Activated CD4-positive, alpha-beta T cell treated with anti-CD3 and anti-CD28 coated beads for 36 hours (primary cell): ENCODE data around the gene ARL5A. TPM values are rescaled to one million over a fixed set of nuclear protein-coding genes. Genes with fewer than 3 reads are reported as not detected.

Source experiments
- ATAC-seq: fragments of 200-7000 bp; cut with Tn5 transposase; one replicate; pipeline ENCODE4 v1.10.0; 2021; ENCODE audit warnings: mild to moderate bottlenecking, moderate library complexity
- CTCF ChIA-PET: fragments of 350-600 bp; sonication (Branson Sonifier 250); formaldehyde crosslinking; loops from one replicate; lab custom pipeline; 2021; ENCODE audit warnings: antibody characterized with exemption; lab: Charles Lee
- POLR2A ChIA-PET: fragments of 350-600 bp; sonication (Branson Sonifier 250); formaldehyde crosslinking; loops from one replicate; lab custom pipeline; 2021; ENCODE audit warnings: antibody characterized with exemption, inconsistent platforms; lab: Charles Lee
- DNase-seq: peaks from one replicate; pipeline ENCODE4 v3.0.0-alpha.2; 2020
- H3K27ac Mint-ChIP-seq: one replicate; pipeline ENCODE4 v1.8.0; 2021; ENCODE audit warnings: mixed read lengths
- H3K27me3 Mint-ChIP-seq: one replicate; pipeline ENCODE4 v1.8.0; 2021; ENCODE audit warnings: mixed read lengths
- H3K36me3 Mint-ChIP-seq: one replicate; pipeline ENCODE4 v1.8.0; 2021; ENCODE audit warnings: low read depth, mixed read lengths
- H3K4me1 Mint-ChIP-seq: one replicate; pipeline ENCODE4 v1.8.0; 2021; ENCODE audit warnings: mixed read lengths
- H3K4me3 Mint-ChIP-seq: one replicate; pipeline ENCODE4 v1.8.0; 2021; ENCODE audit warnings: mild to moderate bottlenecking, moderate library complexity, mixed read lengths
- H3K9me3 Mint-ChIP-seq: one replicate; pipeline ENCODE4 v1.8.0; 2021; ENCODE audit warnings: low read depth, mixed read lengths
- intact Hi-C, 2 experiments: fragments of 100-400 bp; cut with DNase I in 1 of 2; cut with micrococcal nuclease in 1 of 2; formaldehyde crosslinking; loops; one replicate each; pipeline versions ENCODE4 v1.14.2 to v1.15.1; 2022 to 2024; cut with DNase I, micrococcal nuclease
- total RNA-seq, 2 experiments: library from RNA; stranded (reverse); gene quantifications; one replicate each; pipeline ENCODE4 v1.2.3, GENCODE V29; 2021

ARL5A gene
- total RNA-seq, 2 experiments from 2014 or later = 60.8 to 64.9 TPM

DNA sequence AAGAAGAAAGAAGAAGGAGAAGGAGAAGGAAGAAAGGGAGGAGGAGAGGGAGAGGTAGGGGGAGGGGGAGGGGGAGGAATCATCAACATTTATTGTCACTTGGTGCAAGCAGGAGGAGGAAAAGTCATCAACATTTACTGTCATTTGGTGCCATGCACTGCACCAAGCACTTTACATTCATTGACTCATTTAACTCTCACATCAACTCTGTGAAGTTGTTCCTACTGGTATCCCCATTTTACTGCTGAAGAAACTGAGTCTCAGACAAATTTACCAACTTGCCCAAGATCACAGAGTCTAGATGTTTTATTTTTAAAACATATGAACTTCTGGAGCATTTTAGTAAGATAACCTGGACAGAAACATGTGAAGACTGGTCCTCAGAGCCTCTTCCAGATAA is 47.3 kb downstream of the ARL5A start:
- Mint-ChIP-seq H3K36me3 (peaks cover 59% of the 10 kb centered on the region), H3K9me3 (no peaks in the 10 kb centered on the region), H3K4me1 (no peaks in the 10 kb centered on the region), H3K27ac (no peak overlapping the region), H3K4me3 (no peak overlapping the region), H3K27me3 (no peaks in the 10 kb centered on the region)
- intact Hi-C loops = no loop called here
- ATAC-seq (no peak), DNase-seq (no peak)
- POLR2A ChIA-PET = no interaction called here
- CTCF ChIA-PET = no interaction called here

DNA sequence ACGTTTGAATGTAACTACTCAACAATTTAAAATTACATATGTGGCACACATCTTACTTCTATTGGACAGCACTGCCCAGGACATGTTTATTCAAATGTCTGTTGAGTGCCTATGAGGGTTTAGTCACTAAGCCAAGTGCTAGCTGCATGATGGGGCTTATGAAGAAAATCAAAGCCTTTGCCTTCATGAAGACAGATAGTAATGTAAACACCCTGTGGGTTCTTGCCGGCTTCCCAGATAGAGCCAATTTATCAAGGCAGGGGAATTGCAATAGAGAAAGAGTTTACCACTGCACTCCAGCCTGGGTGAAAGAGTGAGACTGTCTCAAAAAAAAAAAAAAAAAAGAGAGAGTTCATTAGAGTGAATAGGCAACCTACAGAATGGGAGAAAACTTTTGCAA is 50.3 kb downstream of the ARL5A start:
- POLR2A ChIA-PET = no interaction called here
- intact Hi-C loops = no loop called here
- no peak overlapping the region for H3K4me3 Mint-ChIP-seq
- CTCF ChIA-PET = no interaction called here
- no peaks in the 10 kb centered on the region for H3K27me3 Mint-ChIP-seq
- no peak overlapping the region for H3K27ac Mint-ChIP-seq
- H3K9me3 Mint-ChIP-seq = no peaks in the 10 kb centered on the region
- ATAC-seq = no peak
- DNase-seq = no peak
- no peaks in the 10 kb centered on the region for H3K4me1 Mint-ChIP-seq
- peaks cover 43% of the 10 kb centered on the region for H3K36me3 Mint-ChIP-seq

DNA sequence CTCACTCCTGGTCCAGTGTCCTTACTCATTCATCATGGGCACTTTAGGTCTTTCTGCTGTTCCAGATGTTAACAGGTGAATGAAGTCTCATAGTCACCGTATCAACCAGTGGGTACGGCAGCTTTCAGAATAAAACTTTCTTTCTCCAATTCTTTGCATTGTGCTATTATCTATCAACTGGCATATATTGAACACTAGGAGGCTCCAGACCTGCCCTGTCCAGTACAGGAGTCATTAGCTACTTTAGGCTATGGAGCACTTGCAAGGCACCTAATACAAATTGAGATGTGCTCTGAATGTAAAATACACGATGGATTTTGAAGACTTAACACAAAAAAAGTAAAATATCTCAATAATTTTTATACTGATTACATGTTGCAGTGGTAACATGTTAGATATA is 50.7 kb downstream of the ARL5A start:
- CTCF ChIA-PET = no interaction called here
- intact Hi-C loops = no loop called here

DNA sequence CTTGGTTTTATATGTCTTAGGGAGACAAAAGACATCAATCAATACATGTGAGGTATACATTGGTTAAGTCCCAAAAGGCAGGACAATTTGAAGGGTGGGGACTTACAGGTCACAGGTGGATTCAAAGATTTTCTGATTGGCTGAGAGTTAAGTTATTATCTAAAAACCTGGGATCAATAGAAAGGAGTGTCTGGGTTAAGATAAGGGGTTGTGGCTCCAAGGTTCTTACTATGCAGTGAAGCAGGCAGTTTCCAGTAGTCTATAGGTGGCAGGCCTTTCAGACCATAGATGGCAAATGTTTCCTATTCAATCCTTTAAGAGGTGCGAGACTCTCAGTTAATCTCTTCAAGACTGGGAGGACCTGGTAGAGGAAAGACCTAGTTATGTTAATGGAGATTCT is 51.9 kb downstream of the ARL5A start:
- H3K36me3 Mint-ChIP-seq = peaks cover 35% of the 10 kb centered on the region
- H3K27me3 Mint-ChIP-seq = no peaks in the 10 kb centered on the region
- intact Hi-C loops = no loop called here
- ChIA-PET CTCF (no interaction called here), POLR2A (no interaction called here)
- no peak overlapping the region for H3K4me3 Mint-ChIP-seq
- no peaks in the 10 kb centered on the region for H3K4me1 Mint-ChIP-seq
- no peaks in the 10 kb centered on the region for H3K9me3 Mint-ChIP-seq
- ATAC-seq (no peak), DNase-seq (no peak)
- H3K27ac Mint-ChIP-seq = no peak overlapping the region

More for the DNA sequence above, 50.7 kb downstream of the ARL5A start:
- no peaks in the 10 kb centered on the region for H3K9me3 Mint-ChIP-seq
- peaks cover 40% of the 10 kb centered on the region for H3K36me3 Mint-ChIP-seq
- no peaks in the 10 kb centered on the region for H3K27me3 Mint-ChIP-seq
- H3K27ac Mint-ChIP-seq = no peak overlapping the region
- no peaks in the 10 kb centered on the region for H3K4me1 Mint-ChIP-seq
- H3K4me3 Mint-ChIP-seq = no peak overlapping the region
- DNase-seq = no peak
- POLR2A ChIA-PET = no interaction called here
- ATAC-seq = no peak

DNA sequence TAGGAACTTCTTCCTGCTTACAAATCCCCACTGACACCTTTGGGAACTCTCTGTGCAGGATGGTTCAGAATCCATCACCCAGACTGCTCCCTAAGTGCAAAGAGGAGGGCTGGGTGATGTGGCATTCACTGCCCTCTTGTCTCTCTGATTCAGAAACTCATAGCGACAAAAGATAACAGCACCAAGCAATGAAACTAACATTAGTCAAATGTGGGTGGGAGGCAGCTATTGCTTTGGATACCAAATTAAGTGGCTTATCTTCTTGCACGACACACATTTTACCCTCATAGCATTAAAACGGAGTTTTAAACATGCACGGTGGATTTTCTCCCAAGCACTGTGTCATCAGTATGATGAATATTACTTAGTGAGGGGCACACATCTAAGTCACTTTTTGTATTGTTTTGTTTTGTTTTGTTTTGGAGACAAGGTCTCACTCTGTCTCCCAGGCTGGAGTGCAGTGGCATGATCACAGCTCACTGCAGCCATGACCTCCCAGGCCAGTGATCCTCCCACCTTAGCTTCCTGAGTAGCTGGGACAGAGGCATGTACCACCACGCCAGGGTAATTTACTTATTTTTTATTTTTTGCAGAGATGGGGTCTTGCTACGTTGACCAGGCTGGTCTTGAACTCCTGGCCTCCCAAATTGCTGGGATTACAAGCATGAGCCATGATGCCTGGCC is 53.0 kb downstream of the ARL5A start:
- H3K4me1 Mint-ChIP-seq = no peaks in the 10 kb centered on the region
- ATAC-seq = no peak
- no peak overlapping the region for H3K4me3 Mint-ChIP-seq

DNA sequence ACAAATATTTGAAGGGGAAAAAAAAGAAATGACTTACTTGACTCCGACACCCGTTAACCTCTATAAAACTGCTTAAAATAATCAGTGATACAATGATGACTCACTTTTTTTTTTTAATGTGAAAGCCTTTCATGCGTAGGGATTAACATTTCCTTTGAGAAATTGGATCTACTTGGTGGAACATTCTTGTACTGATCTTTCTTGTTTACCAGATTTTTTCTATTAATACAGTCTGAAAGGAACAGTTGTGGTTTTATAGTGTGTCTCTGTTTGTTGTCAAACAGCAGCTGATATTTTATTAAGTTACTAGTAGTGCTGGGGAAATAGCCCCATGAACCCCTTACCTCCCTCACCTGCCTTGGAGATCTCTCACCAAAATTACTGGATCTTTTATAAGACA is 53.7 kb downstream of the ARL5A start:
- no peak for ATAC-seq
- DNase-seq = no peak
- Mint-ChIP-seq H3K9me3 (no peaks in the 10 kb centered on the region), H3K4me1 (no peaks in the 10 kb centered on the region), H3K36me3 (peaks cover 25% of the 10 kb centered on the region), H3K27ac (no peak overlapping the region), H3K4me3 (no peak overlapping the region), H3K27me3 (no peaks in the 10 kb centered on the region)
- POLR2A ChIA-PET = no interaction called here
- intact Hi-C loops = no loop called here
- CTCF ChIA-PET = interaction anchor here (0.9 kb wide), 1 partner anchor 8 kb away, joined by 3 read pairs; no protein-coding TSS in a partner anchor

More for the DNA sequence above, 53.0 kb downstream of the ARL5A start:
- no peak for DNase-seq
- intact Hi-C loops = no loop called here
- Mint-ChIP-seq H3K27ac (no peak overlapping the region), H3K36me3 (peaks cover 30% of the 10 kb centered on the region), H3K9me3 (no peaks in the 10 kb centered on the region), H3K27me3 (no peaks in the 10 kb centered on the region)
- ChIA-PET CTCF (interaction anchor here (0.9 kb wide), 1 partner anchor 8 kb away, joined by 3 read pairs; no protein-coding TSS in a partner anchor), POLR2A (interaction anchor here (0.6 kb wide), 1 partner anchor 55 kb away, joined by 3 read pairs; no protein-coding TSS in a partner anchor)

DNA sequence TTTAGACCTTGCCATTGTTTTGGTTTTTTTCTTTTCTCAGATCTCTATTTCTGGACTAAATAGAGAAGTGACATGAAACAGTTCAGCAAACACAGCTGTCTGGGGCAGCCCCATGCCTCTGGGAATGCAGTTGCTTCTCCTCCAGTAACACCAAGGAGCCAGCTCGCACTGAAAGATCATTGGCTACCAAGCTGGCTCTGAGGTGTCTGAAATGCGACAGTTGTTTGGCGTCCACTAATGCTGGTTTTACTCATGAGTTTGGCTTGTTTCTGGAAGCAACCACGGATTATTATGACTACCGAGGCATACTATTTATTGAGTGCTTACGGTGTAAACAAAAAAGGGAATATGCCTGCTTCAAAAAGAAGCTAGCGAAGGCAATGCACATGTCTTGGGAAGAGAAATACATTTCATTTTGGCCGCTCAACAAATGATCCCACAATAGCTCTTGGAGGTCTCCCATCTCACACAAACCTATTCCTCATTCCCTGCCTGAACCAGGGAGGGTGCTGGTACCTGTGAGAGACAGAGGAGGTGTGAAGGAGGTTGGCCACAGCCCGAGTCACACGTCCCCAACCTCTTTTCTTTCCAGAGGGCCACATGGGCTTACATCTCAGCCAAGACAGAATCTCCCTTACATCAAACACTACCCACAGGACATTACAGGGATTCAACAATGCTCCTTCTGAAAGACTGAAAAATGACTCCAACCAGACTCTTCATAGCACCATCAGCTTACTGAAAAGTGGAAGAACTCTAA is 56.4 kb downstream of the ARL5A start:
- Mint-ChIP-seq H3K36me3 (peaks cover 9% of the 10 kb centered on the region), H3K4me1 (peaks cover 4% of the 10 kb centered on the region), H3K27ac (no peak overlapping the region), H3K9me3 (no peaks in the 10 kb centered on the region), H3K4me3 (no peak overlapping the region), H3K27me3 (no peaks in the 10 kb centered on the region)
- intact Hi-C loops = no loop called here
- no peak for ATAC-seq
- POLR2A ChIA-PET = no interaction called here
- DNase-seq = no peak
- CTCF ChIA-PET = interaction anchor here (0.7 kb wide), 1 partner anchor 16 kb away, joined by 3 read pairs; no protein-coding TSS in a partner anchor

DNA sequence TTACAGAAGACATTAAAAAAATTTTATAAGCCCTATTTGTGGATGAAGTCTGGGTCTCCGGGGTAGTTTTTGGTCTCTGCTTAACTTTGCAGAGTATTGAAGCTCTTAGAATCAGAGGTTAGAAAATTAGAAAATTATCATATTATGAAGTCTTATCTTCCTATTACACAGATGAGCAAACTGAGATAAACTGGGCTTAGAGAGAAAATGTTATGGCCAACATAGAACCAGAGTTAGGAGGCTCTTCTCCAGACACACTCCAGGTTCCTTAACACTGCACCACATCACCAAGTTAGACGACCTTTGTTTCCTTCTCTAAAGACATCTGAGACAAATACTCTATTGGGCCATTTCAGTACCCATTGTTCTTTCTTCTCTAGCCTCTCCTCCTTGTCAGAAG is 57.2 kb downstream of the ARL5A start:
- ChIA-PET CTCF (no interaction called here), POLR2A (no interaction called here)
- Mint-ChIP-seq H3K27ac (no peak overlapping the region), H3K27me3 (no peaks in the 10 kb centered on the region), H3K4me3 (no peak overlapping the region), H3K4me1 (peaks cover 8% of the 10 kb centered on the region), H3K36me3 (peaks cover under 1% of the 10 kb centered on the region), H3K9me3 (no peaks in the 10 kb centered on the region)
- ATAC-seq = no peak
- intact Hi-C loops = no loop called here
- DNase-seq = no peak

DNA sequence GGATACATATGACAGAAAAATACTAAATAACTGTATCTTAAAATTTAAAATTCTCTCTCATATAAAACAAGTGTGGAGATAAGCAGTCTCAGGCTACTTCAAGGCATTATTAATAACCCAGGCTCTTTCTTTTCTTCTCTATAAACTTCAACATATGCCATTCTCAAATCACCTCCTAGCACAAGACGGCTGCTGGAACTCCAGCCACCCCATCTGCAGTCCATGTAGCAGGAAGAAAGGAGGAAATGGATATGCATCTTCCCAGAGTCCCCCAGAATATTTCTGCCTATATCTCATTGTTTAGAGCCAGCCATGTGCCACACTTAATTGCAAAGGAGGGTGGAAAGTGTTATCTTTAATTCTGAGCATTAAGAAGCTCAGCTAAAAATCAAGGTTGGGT is 58.6 kb downstream of the ARL5A start:
- no peak overlapping the region for H3K4me3 Mint-ChIP-seq
- ChIA-PET CTCF (no interaction called here), POLR2A (no interaction called here)
- ATAC-seq = no peak
- H3K36me3 Mint-ChIP-seq = no peaks in the 10 kb centered on the region
- intact Hi-C loops = no loop called here
- no peak for DNase-seq
- H3K27me3 Mint-ChIP-seq = no peaks in the 10 kb centered on the region
- peaks cover 8% of the 10 kb centered on the region for H3K4me1 Mint-ChIP-seq
- no peaks in the 10 kb centered on the region for H3K9me3 Mint-ChIP-seq
- no peak overlapping the region for H3K27ac Mint-ChIP-seq

DNA sequence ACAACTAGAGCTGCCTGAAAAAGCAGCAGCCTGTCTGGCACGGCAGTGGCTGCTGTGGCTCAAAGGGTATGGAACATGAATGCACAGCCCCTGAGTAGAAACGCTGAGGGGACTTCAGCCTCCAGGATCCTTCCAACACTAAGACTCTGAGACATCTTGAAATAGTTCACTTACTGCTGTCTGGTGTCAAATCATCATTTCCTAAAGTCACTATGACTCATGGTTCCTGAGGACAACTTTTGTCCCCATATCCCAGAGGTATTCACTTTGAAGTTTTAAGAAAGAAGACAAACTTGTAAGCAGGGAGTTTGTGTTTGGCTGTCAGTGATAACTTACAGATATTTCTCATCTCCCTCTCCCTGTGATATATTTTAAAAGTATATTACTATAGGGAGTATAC is 60.7 kb downstream of the ARL5A start:
- CTCF ChIA-PET = interaction anchor here (1.5 kb wide), 2 partner anchors 12 to 40 kb away, joined by 3 to 4 read pairs; no protein-coding TSS in a partner anchor
- no peak for ATAC-seq
- POLR2A ChIA-PET = no interaction called here

DNA sequence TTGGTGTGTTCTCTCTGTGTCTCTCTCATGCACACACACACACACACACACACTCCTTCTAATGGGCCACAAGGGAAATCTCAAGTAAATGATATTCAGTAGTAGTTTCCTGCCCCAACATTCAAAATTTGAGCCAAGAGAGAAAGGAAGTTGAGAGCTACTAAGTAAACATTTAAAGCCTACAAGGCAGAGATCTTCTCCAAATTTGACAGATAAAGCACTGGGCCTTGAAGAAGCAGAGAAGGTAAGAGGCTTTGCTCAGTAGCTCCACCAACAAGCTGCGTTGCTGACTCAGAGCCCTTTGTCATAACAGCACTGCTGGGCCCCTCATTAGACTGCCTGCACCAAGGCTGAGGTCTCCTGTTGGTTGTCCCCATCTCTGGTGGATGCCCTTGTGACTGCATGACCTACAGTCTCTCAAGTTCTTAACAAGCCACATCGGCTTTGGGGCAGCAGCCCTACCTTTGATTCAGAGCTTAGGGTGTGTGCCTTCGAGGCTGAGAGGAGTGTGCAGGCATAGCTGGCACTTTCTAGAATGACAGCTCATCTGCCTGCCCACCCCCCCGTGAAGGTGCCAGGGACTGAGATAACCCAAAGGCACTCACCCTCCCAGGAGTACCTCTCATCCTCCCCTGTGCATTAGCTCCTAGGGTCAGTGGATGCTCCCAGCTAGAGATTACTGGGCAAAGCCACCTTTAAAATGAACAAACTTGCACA is 61.6 kb downstream of the ARL5A start:
- Mint-ChIP-seq H3K27me3 (no peaks in the 10 kb centered on the region), H3K36me3 (no peaks in the 10 kb centered on the region), H3K4me1 (peaks cover 8% of the 10 kb centered on the region), H3K4me3 (no peak overlapping the region), H3K27ac (peak overlapping the region; percentile 4), H3K9me3 (no peaks in the 10 kb centered on the region)
- CTCF ChIA-PET = interaction anchor here (1.0 to 1.5 kb wide), 2 partner anchors 8 to 11 kb away, joined by 3 to 4 read pairs; no protein-coding TSS in a partner anchor
- intact Hi-C loops = no loop called here
- POLR2A ChIA-PET = no interaction called here
- ATAC-seq (peak; percentile 96), DNase-seq (peak; percentile 62)

More for the DNA sequence above, 60.7 kb downstream of the ARL5A start:
- H3K36me3 Mint-ChIP-seq = no peaks in the 10 kb centered on the region
- intact Hi-C loops = no loop called here
- no peak overlapping the region for H3K4me3 Mint-ChIP-seq
- H3K27me3 Mint-ChIP-seq = no peaks in the 10 kb centered on the region
- no peak for DNase-seq
- no peaks in the 10 kb centered on the region for H3K9me3 Mint-ChIP-seq
- no peak overlapping the region for H3K27ac Mint-ChIP-seq
- peaks cover 8% of the 10 kb centered on the region for H3K4me1 Mint-ChIP-seq
